ENCODE measurements around the gene WFDC10A.
"Not testable (repeated sequence)": the region's sequence is repeated elsewhere in the genome, so short reads cannot be mapped to it uniquely, and the experiment has no call there.

WFDC10A gene

DNA sequence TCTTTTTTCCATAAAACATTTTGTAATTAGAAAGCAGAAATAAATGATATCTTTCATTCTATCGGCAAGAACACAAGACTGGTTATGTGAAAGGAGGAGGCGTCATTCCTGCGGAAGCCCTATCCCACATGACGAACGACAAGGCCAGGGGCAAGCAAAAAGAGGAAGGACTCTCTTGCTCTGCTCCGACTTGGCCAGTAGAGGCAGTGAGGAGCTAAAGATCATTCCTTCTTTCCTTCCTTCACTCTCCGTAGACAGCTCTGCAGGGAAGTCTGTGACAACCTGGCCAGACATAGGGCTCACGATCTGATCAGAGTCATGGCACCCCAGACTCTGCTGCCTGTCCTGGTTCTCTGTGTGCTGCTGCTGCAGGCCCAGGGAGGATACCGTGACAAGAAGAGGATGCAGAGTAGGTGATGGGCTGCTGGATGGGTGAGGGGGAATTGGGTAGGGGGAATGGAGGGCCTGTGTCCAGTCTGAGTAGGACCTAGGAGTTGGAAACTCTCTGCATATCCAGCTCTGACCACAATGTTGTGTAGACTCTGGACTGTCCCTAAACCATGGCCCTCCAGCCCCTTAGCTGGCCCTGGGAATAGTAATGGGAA lies at the start of gene WFDC10A:
Gene WFDC10A (plus strand): TSS at position 244 of the 605 bp plus-strand sequence. CDS start 75 bp downstream, at position 319.
- no peak for DNase-seq (ENCODE audit: low read depth in 2 of 2)

- DNase-seq (ENCODE audit: low read depth in 2 of 2), result no peak
These were observed 47.8 kb upstream of the WFDC10A start for GRCh38 chr20:45581702-45582101.

GRCh38 chr20:45583502-45583901 lies 46.0 kb upstream of the WFDC10A start:
- no peak for DNase-seq (ENCODE audit: low read depth in 2 of 2)

GRCh38 chr20:45584294-45584693 lies 45.2 kb upstream of the WFDC10A start:
- not testable (repeated sequence) for DNase-seq (ENCODE audit: low read depth in 2 of 2)

GRCh38 chr20:45585986-45586385 lies 43.6 kb upstream of the WFDC10A start:
- not testable (repeated sequence) for DNase-seq (ENCODE audit: low read depth in 2 of 2)

GRCh38 chr20:45588800-45589199 lies 40.7 kb upstream of the WFDC10A start:
- DNase-seq (ENCODE audit: low read depth in 2 of 2), result no peak

DNA sequence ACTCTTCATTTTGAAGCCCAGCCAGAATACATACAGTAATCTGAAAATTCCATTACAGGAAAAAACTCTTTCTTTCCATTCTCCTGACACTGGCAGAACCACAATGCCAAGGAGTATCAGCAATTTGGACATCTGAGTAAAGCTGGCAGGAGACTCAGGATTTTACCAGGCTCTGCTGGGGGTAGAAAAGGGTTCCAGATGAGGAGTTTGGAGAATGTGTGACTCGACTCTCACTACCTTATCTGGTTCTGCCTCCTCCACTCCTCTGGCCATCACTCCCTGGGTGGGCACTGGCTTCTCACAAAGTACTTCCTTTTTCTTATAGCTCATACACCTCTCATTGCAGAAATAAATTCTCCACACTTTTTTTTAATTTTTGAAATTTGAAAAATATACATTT lies 39.8 kb upstream of the WFDC10A start:
- DNase-seq (ENCODE audit: low read depth in 2 of 2), result no peak

- no peak for DNase-seq (ENCODE audit: low read depth in 2 of 2)
These were observed 36.9 kb upstream of the WFDC10A start for GRCh38 chr20:45592574-45593189.

- DNase-seq (ENCODE audit: low read depth in 2 of 2), result no peak
These were observed 36.0 kb upstream of the WFDC10A start for GRCh38 chr20:45593498-45593897.

DNA sequence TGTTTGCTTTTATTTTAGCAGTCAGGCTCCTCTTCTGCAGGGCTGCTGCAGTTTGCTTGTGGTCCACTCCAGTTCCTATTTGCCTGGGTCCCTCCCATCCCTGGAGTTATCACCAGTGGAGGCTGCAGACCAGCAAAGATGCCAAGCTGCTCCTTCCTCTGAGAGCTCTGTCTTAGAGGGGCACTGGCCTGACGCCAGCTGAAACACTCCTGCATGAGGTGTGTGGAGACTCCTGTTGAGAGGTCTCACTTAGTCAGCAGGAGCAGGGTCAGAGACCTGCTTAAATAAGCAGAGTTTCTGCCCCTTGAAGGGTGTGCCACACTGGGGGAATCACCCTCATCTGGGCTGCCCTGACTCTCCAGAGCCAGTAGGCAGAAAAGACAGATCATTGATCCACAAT lies 34.3 kb upstream of the WFDC10A start:
- no peak for DNase-seq (ENCODE audit: low read depth in 2 of 2)

DNA sequence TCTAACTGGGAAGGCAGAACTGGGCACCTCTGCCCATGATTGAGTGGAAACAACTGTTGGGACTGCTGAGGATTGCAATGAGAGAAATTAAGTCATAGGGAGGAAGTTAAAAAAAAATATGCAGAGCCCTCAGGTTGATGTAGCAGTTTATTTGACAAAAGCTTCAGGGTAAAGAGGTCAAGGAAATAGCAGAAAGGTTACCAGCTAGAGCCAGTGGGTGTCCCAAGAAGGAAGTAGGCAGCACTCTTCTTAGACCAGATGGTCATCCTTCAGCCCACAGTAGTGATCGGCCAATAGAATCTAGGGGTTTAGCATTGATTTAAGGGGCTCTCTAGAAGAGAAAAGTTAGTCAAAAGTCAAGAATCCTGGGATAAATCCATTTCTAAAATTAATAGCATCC lies 21.7 kb upstream of the WFDC10A start:
- no peak for DNase-seq (ENCODE audit: low read depth in 2 of 2)

GRCh38 chr20:45611054-45611453 lies 18.5 kb upstream of the WFDC10A start:
- DNase-seq (ENCODE audit: low read depth in 2 of 2), result no peak

DNA sequence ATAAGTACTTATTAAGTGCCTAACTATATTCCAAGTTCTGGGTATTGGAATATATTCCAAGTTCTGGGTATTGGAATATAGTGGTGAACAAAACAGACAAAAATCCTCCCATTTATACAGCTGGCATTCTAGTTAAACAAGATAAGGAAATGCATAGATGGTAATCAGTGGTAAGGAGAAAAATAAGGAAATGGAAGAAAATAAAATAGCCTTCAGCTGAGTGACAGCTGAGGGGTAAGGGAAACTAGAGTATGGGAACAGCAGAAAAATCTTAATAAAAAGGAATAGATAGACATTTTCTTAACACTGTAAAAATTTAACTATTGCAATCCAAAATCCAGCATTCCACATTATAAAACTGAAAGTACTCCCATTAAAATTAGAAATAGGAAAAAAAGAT lies 17.2 kb upstream of the WFDC10A start:
- DNase-seq (ENCODE audit: low read depth in 2 of 2), result no peak

- DNase-seq (ENCODE audit: low read depth in 2 of 2), result no peak
These were observed 11.9 kb upstream of the WFDC10A start for GRCh38 chr20:45617591-45617990.

- DNase-seq (ENCODE audit: low read depth in 2 of 2), result no peak
These were observed 7.9 kb upstream of the WFDC10A start for GRCh38 chr20:45621593-45621992.

GRCh38 chr20:45626540-45626939 lies 3.0 kb upstream of the WFDC10A start:
- DNase-seq (ENCODE audit: low read depth in 2 of 2), result no peak

GRCh38 chr20:45630371-45630770 lies 832 bp downstream of the WFDC10A start:
- no peak for DNase-seq (ENCODE audit: low read depth in 2 of 2)

DNA sequence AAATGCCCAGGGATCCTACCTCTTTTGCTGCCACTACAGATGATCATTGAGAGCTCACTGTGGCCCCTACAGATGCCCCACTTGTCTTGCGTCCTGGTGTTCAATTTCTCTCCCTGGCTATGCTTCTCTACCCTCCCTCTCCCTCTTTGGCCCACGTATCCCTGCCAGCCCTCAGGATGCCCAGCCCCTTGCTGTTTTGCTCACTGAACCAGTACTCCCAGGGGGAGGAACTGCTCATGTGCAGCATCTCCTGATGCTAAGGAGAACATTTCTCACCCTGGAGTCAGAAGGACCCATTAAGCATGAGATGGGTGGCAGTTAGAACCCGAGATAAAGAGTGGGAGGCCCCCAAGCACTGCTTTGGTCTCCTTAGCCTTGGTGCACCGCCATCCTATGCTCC lies 1.6 kb downstream of the WFDC10A start, which contains the start of gene WFDC9:
Gene WFDC9 (minus strand): TSS at position 101 of the 400 bp plus-strand sequence. CDS start 21,103 bp downstream, outside the sequence.
- DNase-seq (ENCODE audit: low read depth in 2 of 2), result no peak

DNA sequence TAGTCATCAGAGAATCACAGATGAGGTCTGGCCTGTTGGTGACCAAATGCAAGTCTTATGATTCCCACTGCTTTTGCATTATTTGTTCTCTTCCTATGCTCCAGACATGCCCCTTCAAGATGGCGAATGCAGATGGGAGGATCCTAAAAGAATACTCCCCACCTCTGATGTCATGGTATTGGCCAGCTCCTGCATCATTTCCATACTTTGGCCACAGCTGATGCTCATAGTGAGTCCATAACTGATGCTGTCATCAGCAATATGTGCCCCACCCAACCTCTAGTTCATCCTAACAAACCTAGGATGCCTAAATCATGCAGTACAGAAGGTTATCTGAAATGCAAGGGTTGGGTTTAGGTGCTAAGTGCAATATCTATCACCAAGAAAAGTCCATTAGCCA lies 7.0 kb downstream of the WFDC10A start:
- DNase-seq (ENCODE audit: low read depth in 2 of 2), result no peak

DNA sequence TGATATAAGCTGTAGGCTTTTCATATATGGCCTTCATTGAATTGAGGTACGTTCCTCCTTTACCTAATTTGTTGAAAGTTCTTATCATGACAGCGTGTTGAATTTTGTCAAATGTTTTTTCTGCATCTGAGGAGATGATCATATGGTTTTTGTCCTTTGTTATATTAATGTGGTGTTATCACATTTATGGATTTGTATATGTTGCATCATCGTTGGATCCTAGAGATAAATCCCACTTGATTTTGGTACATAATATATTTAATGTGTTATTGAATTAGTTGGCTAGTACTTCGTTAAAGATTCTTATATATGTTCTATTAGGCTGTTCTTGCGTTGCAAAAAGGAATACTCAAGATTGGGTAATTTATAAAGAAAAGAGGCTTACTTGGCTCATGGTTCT lies 10.1 kb downstream of the WFDC10A start:
- DNase-seq (ENCODE audit: low read depth in 2 of 2), result no peak

GRCh38 chr20:45641076-45641475 lies 11.5 kb downstream of the WFDC10A start:
- not testable (repeated sequence) for DNase-seq (ENCODE audit: low read depth in 2 of 2)

GRCh38 chr20:45645869-45646268 lies 16.3 kb downstream of the WFDC10A start:
- DNase-seq (ENCODE audit: low read depth in 2 of 2), result not testable (repeated sequence)

DNA sequence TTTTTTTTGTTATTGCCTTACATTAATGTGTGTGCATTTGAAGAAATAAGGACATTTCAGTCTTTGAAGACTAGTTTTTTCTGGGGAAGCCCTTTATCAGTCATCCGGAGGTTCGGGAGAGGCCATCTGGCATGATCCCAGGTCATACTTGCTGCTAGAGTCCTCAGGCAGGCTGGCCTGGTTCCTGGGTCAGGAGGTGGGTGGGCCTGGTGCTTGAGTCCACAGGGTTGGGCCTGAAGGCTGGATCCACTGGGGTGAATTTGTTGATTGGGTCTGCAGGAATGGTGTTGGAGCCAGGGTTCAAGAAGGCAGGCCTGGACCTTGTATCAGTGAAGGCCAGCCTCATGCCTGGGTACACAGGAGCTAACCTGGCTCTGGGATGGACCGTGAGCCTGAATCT lies 17.3 kb downstream of the WFDC10A start:
- DNase-seq (ENCODE audit: low read depth in 2 of 2), result no peak

Data from activated CD8-positive, alpha-beta memory T cell treated with anti-CD3 and anti-CD28 coated beads for 4 hours (primary cell).